HG03103 (cell line): Measurements from ENCODE around the gene GPR137.
"Not testable (repeated sequence)": the region's sequence is repeated elsewhere in the genome, so short reads cannot be mapped to it uniquely, and the experiment has no call there.

Experiments used
- ATAC-seq: cut with Tn5 transposase; IDR thresholded peaks from one replicate; pipeline ENCODE4 v1.9.1; 2021; ENCODE audit warnings: low read depth; ENCODE audit not compliant: unreplicated experiment

Gene GPR137

DNA sequence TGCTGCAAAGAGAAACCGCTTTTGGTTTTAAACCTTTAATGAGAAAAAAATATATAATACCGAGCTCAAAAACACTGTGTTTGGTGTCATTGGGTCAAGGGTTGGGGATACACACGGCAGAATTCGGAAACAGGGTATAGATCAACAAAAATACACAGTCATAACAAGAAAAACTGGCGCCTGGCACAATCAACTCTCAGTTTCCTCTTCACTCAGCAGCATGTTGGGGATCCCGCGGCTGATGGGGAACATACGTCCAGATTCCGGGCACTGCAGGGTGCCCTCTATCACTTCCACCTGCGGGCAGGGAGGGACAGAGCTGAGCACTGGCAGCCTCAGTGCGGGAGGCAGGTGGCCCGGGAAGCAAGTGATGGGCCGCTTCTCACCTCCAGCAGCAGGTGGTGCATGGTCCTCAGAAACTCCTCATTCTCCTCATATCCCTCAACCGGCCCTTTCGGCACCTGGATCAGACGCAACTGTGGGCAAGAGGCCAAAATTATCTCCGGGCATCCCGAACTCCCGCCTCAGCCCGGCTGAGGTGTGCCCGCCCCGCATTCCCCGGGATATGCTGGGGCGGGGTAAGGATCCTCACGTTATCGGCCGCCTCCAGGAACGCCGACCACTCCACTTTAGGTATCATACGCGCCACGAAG, 31.1 kb downstream of the GPR137 start:
- no peak for ATAC-seq

DNA sequence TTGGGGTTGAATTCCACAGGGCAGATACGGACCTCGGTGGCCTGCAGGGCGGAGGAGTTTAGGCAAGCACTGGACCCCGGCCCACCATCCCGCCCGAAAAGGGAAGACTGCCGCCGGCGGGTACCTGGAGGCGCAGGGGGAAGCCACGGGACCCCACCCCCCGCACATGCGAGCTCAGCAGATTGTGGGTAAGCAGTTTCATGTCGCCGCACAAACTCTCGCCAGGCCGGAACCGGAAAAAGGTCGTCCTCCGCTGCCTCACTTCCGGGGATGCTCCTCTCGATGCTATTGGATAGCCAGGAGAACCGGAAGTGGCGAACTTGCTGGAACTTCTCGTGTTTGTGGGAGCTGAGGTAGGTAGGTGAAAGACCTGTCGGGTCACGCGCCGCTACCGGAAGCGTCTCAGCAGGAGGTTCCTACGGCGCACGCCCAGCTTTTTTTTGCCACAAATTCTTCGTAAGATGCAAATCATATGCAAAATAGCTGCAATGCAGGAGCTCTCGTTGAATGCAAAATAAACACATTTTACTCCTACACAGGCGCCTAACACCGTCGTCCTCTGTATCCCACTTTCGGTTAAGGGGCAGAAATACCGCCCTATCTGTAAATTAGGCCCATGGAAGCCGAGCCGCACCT, 31.8 kb downstream of the GPR137 start, which contains the start of gene TRMT112:
Gene TRMT112, minus strand, starts transcription at position 235 of the 636 bp plus-strand sequence. Its CDS starts 33 bp downstream, at position 202.
- no peak for ATAC-seq

DNA sequence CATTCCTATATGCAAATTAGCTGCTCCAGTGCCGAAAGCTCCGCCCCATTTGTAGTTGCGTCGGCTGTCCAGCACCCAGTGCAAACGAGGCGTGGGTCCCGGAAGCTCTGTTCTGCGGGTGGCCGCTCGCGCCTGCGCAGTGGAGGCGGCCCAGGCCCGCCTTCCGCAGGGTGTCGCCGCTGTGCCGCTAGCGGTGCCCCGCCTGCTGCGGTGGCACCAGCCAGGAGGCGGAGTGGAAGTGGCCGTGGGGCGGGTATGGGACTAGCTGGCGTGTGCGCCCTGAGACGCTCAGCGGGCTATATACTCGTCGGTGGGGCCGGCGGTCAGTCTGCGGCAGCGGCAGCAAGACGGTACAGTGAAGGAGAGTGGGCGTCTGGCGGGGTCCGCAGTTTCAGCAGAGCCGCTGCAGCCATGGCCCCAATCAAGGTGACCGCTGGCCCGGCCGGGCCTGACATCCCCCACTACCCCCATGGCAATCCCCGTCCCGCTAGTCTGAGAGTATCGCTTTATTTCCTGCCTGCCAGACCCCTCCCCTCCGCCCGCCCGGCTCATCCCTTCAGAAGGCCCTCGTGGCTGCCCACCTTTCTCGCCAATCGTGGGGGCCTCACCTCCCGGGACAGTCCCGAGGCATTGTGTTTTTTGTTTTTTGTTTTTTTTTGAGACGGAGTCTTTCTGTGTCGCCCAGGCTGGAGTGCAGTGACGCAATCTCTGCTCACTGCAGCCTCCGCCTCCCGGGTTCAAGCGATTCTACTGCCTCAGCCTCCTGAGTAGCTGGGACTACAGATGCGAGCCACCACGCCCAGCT, 32.5 kb downstream of the GPR137 start, which contains the start of gene PRDX5:
Gene PRDX5, plus strand, starts transcription at position 161 of the 805 bp plus-strand sequence. Its CDS starts 95 bp downstream, at position 256.
- no peak for ATAC-seq

DNA sequence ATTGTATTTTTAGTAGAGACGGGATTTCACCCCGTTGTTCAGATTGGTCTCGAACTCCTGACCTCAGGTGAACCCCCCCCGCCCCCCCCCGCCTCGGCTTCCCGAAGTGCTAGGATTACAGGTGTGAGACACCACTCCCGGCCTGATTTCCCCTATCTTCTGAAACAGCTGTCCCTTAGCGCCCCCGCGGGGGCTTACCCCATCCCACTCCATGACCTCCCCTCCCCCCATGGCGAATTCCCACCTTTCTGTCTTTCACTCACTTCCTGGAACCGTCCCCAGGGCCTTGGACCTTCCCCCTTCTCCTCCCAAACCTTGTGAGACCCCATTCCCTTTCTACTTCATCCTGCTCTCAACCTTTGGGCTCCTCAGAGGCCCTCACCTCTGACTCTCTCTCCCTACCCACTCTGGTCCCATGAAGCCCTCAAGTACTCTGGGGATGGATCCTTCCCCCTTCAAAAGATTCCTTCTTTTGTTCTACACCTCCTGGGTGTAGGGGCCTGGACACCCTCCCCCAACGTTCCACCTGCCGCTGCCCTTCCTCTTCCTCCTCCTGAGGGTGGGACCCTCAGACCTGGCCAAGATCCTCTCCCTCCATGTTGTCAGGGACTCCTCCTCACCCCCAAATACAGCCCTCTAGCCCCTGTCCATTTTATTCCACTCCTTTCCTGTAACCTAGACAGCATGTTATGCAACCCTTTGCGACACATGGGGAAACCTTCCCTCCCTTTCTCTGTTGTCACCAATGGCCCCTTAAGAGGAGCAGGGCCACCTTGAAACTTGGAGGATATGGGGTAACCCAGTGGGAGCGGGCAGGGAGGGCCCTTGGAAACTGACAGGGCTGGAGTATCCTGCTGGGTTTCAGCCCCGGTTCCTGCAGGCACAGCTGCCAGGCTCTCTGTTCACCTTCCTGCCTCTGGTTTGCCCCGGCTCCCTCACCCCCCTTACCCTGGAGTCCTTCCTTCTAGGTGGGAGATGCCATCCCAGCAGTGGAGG, 33.4 kb downstream of the GPR137 start:
- ATAC-seq = no peak

DNA sequence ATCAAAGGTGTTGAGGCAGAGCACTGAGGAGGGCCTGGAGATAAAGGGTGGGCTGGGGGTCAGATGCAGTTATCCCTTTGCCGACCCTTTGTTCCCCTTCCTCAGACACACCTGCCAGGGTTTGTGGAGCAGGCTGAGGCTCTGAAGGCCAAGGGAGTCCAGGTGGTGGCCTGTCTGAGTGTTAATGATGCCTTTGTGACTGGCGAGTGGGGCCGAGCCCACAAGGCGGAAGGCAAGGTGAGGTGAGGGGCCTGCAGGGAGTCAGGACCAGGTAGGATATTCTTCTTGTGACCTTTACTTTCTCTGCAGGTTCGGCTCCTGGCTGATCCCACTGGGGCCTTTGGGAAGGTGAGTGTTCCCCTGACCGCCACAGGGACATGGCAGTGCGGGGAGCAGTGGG, 34.9 kb downstream of the GPR137 start:
- ATAC-seq = no peak

DNA sequence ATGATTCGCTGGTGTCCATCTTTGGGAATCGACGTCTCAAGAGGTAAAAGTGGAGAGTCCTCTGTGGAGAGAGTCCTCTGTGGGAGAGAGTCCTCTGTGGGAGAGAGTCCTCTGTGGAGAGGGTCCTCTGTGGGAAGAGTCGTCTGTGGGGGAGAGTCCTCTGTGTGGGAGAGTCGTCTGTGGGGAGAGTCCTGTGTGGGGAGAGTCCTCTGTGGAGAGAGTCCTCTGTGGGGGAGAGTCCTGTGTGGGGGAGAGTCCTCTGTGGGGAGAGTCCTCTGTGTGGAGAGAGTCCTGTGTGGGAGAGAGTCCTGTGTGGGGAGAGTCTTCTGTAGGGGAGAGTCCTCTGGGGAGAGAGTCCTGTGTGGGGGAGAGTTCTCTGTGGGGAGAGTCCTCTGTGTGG, 35.4 kb downstream of the GPR137 start:
- no peak for ATAC-seq

DNA sequence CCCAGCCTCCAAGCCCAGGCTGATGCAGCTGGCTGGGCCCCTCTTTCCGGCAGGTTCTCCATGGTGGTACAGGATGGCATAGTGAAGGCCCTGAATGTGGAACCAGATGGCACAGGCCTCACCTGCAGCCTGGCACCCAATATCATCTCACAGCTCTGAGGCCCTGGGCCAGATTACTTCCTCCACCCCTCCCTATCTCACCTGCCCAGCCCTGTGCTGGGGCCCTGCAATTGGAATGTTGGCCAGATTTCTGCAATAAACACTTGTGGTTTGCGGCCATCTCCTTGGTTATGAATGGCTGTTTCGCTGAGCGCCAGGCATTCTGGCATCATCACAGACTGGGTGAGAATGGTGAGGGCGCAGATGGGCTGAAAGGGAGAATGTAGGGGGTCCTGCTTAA, 35.9 kb downstream of the GPR137 start:
- no peak for ATAC-seq

DNA sequence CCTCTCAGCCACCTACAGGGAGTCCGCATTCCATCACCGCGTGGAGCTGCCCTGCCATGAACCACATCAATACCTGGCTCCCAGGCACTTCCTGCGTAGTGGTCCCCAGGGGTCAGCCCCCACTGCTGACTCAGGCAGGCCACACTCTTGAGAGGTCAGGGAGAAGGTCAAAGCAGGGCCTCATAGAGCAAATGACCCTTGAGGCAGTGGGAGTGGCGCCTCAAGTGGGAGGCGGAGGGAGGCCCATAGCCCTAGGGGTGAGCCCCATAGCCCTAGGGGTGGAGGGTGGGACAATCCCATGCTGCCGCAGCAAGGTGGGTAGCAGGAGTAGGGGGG, 37.2 kb downstream of the GPR137 start:
- no peak for ATAC-seq

DNA sequence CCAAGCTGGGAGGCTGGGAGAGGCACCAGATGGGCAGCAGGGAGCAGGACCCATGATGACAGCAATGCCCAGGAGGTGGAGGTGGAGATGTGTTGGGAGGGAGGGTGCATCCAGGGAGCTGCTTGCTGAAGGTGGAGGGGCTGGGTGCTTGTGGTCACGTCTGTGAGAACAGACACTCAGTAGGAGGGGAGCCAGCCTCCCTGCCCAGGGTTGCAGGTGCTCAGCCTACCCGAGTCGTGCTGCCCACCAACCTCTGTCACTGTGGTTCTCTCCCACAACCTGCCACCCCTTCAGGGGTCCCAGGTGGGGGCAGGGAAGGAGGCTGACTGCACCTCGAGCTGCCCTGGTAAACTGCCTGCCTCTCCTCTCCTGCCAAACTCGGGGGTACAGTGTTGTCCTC, 37.7 kb downstream of the GPR137 start:
- no peak for ATAC-seq

DNA sequence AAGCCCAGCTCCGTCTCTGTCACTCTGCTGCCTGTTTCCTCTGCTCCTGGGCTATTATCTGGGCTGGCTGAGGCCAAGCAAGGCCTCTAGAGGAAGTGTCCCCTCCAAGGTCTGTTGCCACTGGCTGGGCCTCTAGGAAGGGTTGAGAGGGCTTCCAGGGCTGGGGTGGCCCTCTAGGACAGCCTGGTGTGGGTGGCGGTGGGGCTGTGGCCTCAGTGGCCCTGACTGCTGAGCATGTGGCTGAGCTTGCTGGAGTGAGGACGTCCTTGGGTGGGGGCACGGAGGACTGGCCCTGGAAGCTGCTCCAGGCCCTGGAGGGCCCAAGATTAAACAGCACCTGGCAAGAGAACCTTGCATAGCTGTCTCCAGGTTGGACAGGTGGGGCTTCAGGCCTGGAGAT, 38.3 kb downstream of the GPR137 start:
- ATAC-seq = not testable (repeated sequence)

DNA sequence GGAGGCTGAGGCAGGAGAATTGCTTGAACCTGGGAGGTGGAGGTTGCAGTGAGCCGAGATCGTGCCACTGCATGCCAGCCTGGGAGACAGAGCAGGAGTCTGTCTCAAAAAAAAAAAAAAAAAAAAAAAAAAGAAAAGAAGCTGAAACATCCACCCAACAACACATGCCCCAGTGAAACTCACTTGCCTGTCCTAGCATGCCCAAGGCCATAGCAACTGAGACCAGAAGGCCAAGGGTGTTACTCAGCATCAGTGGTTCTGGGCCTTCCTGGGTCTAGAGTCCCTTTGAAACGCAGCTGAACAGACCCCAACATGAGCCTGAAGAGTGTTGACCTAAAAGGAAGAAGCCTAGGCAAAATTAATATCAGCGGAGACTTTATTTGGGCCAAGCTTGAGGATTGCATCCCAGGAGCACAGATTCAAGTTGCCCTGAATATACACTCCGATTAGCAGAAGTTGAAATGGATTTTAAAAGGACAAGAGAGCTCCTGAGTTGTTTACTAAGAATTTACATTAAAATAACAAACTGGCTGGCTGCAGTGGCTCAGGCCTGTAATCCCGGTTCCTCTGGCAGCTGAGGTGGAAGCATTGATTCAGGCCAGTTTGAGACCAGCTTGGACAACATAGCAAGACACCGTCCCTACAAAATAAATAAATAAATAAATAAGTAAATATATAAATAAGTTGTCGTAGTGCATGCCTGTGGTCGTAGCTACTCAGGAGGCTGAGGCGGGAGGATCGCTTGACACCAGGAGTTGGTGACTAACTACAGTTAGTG, 39.2 kb downstream of the GPR137 start:
- no peak for ATAC-seq

DNA sequence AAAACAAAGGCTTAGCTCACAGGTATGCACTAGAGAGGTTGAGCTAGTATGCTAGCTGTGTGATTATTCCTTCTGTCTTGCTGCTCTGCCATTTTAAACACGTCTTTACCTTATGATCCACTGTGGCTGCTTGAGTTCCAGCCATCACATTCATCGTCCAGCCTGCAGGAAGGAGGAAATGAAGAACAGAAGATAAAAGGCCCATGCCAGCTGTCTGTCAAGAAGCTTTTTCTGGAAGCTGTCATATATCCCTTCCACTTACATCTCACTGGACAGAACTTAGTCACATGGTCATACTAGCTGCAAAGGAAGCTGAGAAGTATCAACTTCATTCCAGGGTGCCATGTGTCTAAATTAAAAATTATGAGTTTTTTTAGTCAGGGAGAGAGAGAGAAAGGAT, 41.7 kb downstream of the GPR137 start:
- no peak for ATAC-seq

DNA sequence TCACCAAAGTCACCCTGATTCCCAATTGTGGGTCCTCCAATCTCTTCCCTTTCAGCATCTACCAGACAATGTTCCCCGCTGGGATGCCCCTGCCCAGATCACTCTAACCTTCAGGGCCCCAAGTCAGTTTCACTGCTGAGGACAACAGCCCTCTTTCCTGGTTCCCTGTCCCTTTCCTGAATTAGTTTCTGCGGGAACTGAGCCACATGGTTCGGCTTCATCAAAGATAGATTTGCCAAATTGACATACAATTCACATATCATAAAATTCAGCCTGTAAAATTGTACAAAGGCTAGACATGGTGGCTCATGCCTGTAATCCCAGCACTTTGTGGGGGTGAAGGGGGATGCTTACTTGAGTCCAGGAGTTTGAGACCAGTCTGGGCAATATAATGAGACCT, 42.3 kb downstream of the GPR137 start:
- ATAC-seq = no peak

DNA sequence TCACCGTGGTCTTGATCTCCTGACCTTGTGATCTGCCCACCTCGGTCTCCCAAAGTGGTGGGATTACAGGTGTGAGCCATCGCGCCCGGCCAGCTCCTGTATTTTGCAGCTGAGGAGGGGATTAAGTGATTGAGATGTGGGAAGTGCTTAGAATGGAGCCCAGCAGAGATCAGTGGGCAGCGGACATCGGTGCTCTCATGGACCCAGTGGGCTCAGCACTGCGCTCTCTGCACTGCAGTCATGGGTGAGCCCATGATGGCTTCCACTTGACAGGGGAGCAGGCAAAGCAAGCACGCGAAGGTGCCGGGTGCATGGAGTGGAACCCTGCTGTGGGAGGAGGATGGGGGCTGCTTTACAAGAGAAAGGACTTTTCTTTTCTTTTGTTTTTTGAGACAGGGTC, 45.2 kb downstream of the GPR137 start:
- ATAC-seq = no peak

DNA sequence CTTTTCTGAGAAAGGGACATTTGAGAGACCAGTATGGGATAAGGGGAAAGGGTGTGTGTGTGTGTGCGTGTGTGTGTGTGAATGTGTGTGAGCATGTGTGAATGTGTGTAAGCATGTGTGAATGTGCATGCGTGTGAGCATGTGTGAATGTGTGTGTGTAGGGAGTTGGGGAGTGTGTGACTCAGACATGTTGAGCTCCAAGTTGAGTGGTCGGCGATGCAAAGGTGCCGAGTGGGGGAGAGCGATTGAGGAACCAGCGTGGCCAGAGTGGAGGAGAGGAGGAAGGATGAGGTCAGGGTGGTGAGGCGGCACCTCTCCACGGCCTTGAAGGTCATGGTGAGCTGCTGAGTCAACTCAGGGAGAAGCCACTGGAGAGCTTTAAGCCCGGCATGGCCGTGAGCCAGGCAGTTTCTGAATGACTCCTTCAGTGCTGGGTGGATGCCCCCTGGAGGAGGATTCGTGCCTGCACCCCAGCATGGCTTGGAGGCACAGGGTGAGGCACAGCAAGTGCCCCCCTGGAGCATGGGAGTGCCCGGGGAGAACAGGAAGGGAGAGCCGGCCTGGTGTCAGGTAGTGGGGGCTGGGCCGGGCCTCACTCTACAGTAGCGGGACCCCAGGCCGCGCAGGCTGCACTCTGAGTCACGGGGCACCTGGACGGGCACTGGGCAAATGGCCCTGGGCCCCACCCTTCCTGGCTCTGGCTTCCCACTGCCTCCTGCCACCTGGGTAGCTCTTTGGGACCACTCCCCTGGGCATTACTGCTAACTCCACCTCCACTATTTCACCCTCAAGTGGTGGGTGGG, 46.1 kb downstream of the GPR137 start:
- ATAC-seq = peak; percentile 37

DNA sequence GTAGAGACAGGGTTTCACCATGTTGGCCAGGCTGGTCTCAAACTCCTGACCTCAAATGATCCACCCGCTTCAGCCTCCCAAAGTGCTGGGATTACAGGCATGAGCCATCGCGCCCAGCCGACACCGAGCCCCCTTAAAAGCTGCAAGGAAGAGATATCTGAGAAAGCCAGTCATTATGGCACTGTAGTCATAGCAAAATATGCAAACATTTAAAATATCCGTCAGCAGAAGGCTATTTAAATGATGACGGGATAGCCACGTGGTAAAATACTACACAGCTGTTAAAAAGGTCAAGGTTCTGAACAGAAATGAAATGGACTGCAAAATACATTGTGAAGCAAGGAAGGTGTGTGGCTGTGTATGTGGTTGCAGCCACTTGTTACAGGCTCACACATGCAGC, 47.9 kb downstream of the GPR137 start:
- ATAC-seq = no peak

DNA sequence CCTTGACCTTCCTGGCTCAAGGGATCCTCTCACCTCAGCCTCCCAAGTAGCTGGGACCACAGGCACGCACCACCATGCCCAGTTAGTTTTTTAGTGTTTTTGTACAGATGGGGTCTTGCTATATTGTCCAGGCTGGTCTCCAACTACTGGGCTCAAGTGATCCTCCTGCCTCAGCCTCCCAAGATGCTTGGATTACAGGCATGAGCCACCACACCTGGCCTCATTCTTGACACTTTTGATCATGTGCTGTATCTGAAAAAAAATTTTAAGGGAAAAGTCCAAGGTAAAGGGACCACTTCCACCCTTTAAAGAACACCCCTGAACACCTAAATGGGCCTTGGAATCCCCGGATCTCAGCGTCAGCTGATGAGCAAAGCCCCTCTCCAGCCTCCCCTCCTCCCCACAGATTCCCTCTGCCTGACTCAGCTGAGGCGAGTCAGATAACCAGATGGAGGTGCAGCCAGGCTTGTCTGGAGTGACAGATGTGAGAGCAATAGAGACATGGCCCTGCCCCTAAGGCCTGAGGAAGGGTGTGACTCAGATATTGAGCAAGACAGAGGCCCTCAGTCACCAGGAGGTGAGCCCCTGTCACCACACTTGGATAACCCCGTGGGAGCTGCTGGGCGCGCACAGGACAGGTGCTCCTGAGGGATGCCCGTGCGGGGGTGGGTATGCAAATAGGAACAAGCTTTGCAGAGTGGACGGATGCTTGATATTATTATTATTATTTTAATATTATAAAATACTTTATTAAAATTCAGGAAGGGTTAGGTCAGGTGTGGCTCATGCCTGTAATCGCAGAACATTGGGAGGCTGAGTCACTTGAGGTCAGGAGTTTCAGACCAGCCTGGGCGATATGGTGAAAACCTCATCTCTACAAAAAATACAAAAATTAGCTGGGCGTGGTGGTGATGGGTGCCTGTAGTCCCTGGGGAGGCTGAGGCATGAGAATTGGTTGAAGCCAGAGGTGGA, 49.4 kb downstream of the GPR137 start:
- peak; percentile 68 for ATAC-seq
